Esophagus muscularis mucosa (tissue), 4 donors: ENCODE data around the gene CEP170B. TPM values are rescaled to one million over a fixed set of nuclear protein-coding genes. Genes with fewer than 3 reads are reported as not detected.
A peak's percentile ranks its signal among the peaks of the same experiment; 100 is the strongest.
"Not testable (repeated sequence)": the region's sequence is repeated elsewhere in the genome, so short reads cannot be mapped to it uniquely, and the experiment has no call there.

Experiments
- DNase-seq: peaks from one replicate; pipeline ENCODE4 v3.0.0-alpha.2; 2017; ENCODE audit errors: extremely low spot score
- H3K27ac ChIP-seq, 4 donors: fragments of 200-600 bp; sonication (generic); replicated peaks in 1 of 4; 1 replicate in 3 of 4; 2 replicates in 1 of 4; pipeline ENCODE4 v1.5.1; 2016 to 2019; ENCODE audit warnings: mild to moderate bottlenecking in 1 of 4
- H3K27me3 ChIP-seq, 4 donors: fragments of 200-600 bp; sonication (generic); one replicate each; pipeline versions ENCODE4 v1.5.1 to v1.6.0; 2016 to 2019
- H3K36me3 ChIP-seq, 4 donors: fragments of 200-600 bp; sonication (generic); one replicate each; pipeline ENCODE4 v1.5.1; 2016 to 2019
- H3K4me1 ChIP-seq, 4 donors: fragments of 200-600 bp; sonication (generic); one replicate each; pipeline ENCODE4 v1.5.1; 2016 to 2019
- H3K4me3 ChIP-seq, 4 donors: fragments of 200-600 bp; sonication (generic); 1 replicate in 2 of 4; 2 replicates in 2 of 4; pipeline ENCODE4 v1.5.1; 2016 to 2019; ENCODE audit warnings: mild to moderate bottlenecking in 4 of 4, moderate library complexity in 1 of 4
- H3K9me3 ChIP-seq, 4 donors: fragments of 200-600 bp; sonication (generic); 1 replicate in 3 of 4; 2 replicates in 1 of 4; pipeline ENCODE4 v1.5.1; 2016 to 2019
- CTCF ChIP-seq, 3 experiments: fragments of 200-600 bp in 2 of 3; fragments of 450-650 bp in 1 of 3; sonication (generic) in 2 of 3; IDR thresholded peaks; one replicate each; pipeline ENCODE4 v1.5.1; 2017 to 2019; ENCODE audit warnings: antibody characterized with exemption in 3 of 3, mild to moderate bottlenecking in 2 of 3, moderate library complexity in 1 of 3
- EP300 ChIP-seq: sonication (generic); formaldehyde crosslinking; IDR thresholded peaks from one replicate; pipeline ENCODE4 v1.6.1; 2017; ENCODE audit warnings: antibody characterized with exemption
- POLR2A ChIP-seq: fragments of 450-650 bp; IDR thresholded peaks from one replicate; pipeline ENCODE4 v1.6.1; 2017; ENCODE audit warnings: antibody characterized with exemption, moderate library complexity, mild to moderate bottlenecking, low read depth
- POLR2AphosphoS5 ChIP-seq, 2 donors: sonication (generic); formaldehyde crosslinking; IDR thresholded peaks; one replicate each; pipeline ENCODE4 v1.6.1; 2017; ENCODE audit warnings: antibody characterized with exemption in 2 of 2
- WGBS: methylation state at CpG from one replicate; pipeline ENCODE4 v1.1.5; 2018; 5-methylcytosine and 5-hydroxymethylcytosine counted together
- intact Hi-C: fragments of 100-400 bp; cut with DNase I; formaldehyde crosslinking; loops from one replicate; pipeline ENCODE4 v1.15.1; 2023
- total RNA-seq, 4 donors: library from RNA; depleted of rRNA; stranded (reverse); fragments of >200 nt; gene quantifications; one replicate each; pipeline versions ENCODE4 v1.1.0 to v1.2.1, GENCODE V29; 2016

CEP170B gene
- total RNA-seq, 4 donors from 2014 or later = 24.1 to 70.6 (median 45.7) TPM

- no peak for DNase-seq
- Histone ChIP-seq H3K9me3 (no peaks in the 10 kb centered on the region), H3K4me1 (peaks cover 20 to 25% (median 25%) of the 10 kb centered on the region in 4 donors), H3K4me3 (peak overlapping the region; percentile 54 to 78 (median 61)), H3K27ac (peak overlapping the region in 3 of 4 donors; percentile 10 to 61 (median 51)), H3K27me3 (no peaks in the 10 kb centered on the region), H3K36me3 (no peaks in the 10 kb centered on the region)
- WGBS = 15% methylated on average over 31 of the region's 39 CpGs
- TF ChIP-seq EP300 (no peak), CTCF (IDR thresholded peaks at IDR 0.05) (peak in 2 of 3 experiments; percentile 18 to 54)
- intact Hi-C loops = no loop called here
Measured at GRCh38 chr14:104827177-104828055, 37.7 kb upstream of the CEP170B start.

GRCh38 chr14:104830781-104831180, 34.3 kb upstream of the CEP170B start:
- no peak for DNase-seq
- WGBS = 58% methylated on average over 9 of the region's 9 CpGs

GRCh38 chr14:104836171-104836935, 28.7 kb upstream of the CEP170B start:
- DNase-seq, H3K4me1 ChIP-seq, H3K9me3 ChIP-seq, H3K27me3 ChIP-seq, intact Hi-C loops, H3K36me3 ChIP-seq, H3K4me3 ChIP-seq, H3K27ac ChIP-seq: not testable (repeated sequence)
- 98% methylated on average over 34 of the region's 41 CpGs for WGBS

More at GRCh38 chr14:104830781-104831180, 34.3 kb upstream of the CEP170B start:
- no peak overlapping the region for H3K27ac ChIP-seq
- H3K4me1 ChIP-seq = peaks cover 17 to 21% (median 20%) of the 10 kb centered on the region in 4 donors
- no peaks in the 10 kb centered on the region for H3K27me3 ChIP-seq
- H3K4me3 ChIP-seq = no peak overlapping the region
- TF ChIP-seq POLR2AphosphoS5 (IDR thresholded peaks at IDR 0.05) = no peak
- no peak for TF ChIP-seq CTCF (IDR thresholded peaks at IDR 0.05)
- TF ChIP-seq POLR2A = no peak
- TF ChIP-seq EP300 = no peak
- intact Hi-C loops = no loop called here
- H3K36me3 ChIP-seq = no peaks in the 10 kb centered on the region
- H3K9me3 ChIP-seq = no peaks in the 10 kb centered on the region

GRCh38 chr14:104841730-104842129, 23.3 kb upstream of the CEP170B start:
- Histone ChIP-seq H3K27ac (no peak overlapping the region), H3K9me3 (no peaks in the 10 kb centered on the region), H3K4me1 (peaks cover 13 to 22% (median 20%) of the 10 kb centered on the region in 4 donors), H3K27me3 (peaks cover 0 to 52% (median 19%) of the 10 kb centered on the region in 4 donors), H3K4me3 (no peak overlapping the region), H3K36me3 (no peaks in the 10 kb centered on the region)
- DNase-seq = no peak
- TF ChIP-seq CTCF (IDR thresholded peaks at IDR 0.05) (no peak), POLR2AphosphoS5 (IDR thresholded peaks at IDR 0.05) (no peak), EP300 (no peak), POLR2A (no peak)
- intact Hi-C loops = no loop called here
- 85% methylated on average over 1 of the region's 1 CpG for WGBS

GRCh38 chr14:104843006-104843405, 22.1 kb upstream of the CEP170B start:
- peak overlapping the region; percentile 46 to 59 (median 52) for H3K4me3 ChIP-seq

More at GRCh38 chr14:104843006-104843405, 22.1 kb upstream of the CEP170B start:
- Histone ChIP-seq H3K27me3 (peaks cover 0 to 65% (median 19%) of the 10 kb centered on the region in 4 donors), H3K9me3 (no peaks in the 10 kb centered on the region), H3K27ac (no peak overlapping the region), H3K36me3 (no peaks in the 10 kb centered on the region), H3K4me1 (peaks cover 13 to 22% (median 20%) of the 10 kb centered on the region in 4 donors)
- no peak for DNase-seq
- 58% methylated on average over 9 of the region's 13 CpGs for WGBS
- TF ChIP-seq POLR2A = no peak
- TF ChIP-seq EP300 = no peak
- TF ChIP-seq POLR2AphosphoS5 (IDR thresholded peaks at IDR 0.05) = no peak
- TF ChIP-seq CTCF (IDR thresholded peaks at IDR 0.05) = no peak
- intact Hi-C loops = no loop called here
